Glutamatergic neuron (in vitro differentiated cells): Measurements from ENCODE around the gene OPN1MW2. TPM values are rescaled to one million over a fixed set of nuclear protein-coding genes. Genes with fewer than 3 reads are reported as not detected.
"Not testable (repeated sequence)": the region's sequence is repeated elsewhere in the genome, so short reads cannot be mapped to it uniquely, and the experiment has no call there.

Experiments used
- DNase-seq: peaks from one replicate; pipeline ENCODE4 v3.0.0; 2022
- H3K27ac Mint-ChIP-seq: one replicate; pipeline ENCODE4 v1.8.0; 2020; ENCODE audit warnings: mild to moderate bottlenecking, mixed read lengths, inconsistent platforms; ENCODE audit not compliant: unreplicated experiment
- H3K27me3 Mint-ChIP-seq: one replicate; pipeline ENCODE4 v1.8.0; 2020; ENCODE audit warnings: mild to moderate bottlenecking, moderate library complexity, mixed read lengths, inconsistent platforms; ENCODE audit not compliant: unreplicated experiment
- H3K36me3 Mint-ChIP-seq: one replicate; pipeline ENCODE4 v1.8.0; 2020; ENCODE audit warnings: mild to moderate bottlenecking, mixed read lengths, inconsistent platforms; ENCODE audit not compliant: unreplicated experiment
- H3K4me1 Mint-ChIP-seq: one replicate; pipeline ENCODE4 v1.8.0; 2020; ENCODE audit warnings: mild to moderate bottlenecking, low read depth, mixed read lengths, inconsistent platforms; ENCODE audit not compliant: unreplicated experiment
- H3K4me3 Mint-ChIP-seq: one replicate; pipeline ENCODE4 v1.8.0; 2020; ENCODE audit warnings: mild to moderate bottlenecking, mixed read lengths, inconsistent platforms; ENCODE audit not compliant: unreplicated experiment
- H3K9me3 Mint-ChIP-seq: one replicate; pipeline ENCODE4 v1.8.0; 2020; ENCODE audit warnings: mild to moderate bottlenecking, moderate library complexity, mixed read lengths, inconsistent platforms; ENCODE audit not compliant: unreplicated experiment
- total RNA-seq: library from RNA; stranded (reverse); fragmentation: NEBNext Ultra II Directional; extraction: Animal tissue kit (Norgen Biotek cat#: 25700); gene quantifications from one replicate; pipeline ENCODE4 v1.2.1, GENCODE V29; 2021; ENCODE audit not compliant: unreplicated experiment

OPN1MW2 gene
- total RNA-seq, 1 donor from 2014 or later: not detected

DNA sequence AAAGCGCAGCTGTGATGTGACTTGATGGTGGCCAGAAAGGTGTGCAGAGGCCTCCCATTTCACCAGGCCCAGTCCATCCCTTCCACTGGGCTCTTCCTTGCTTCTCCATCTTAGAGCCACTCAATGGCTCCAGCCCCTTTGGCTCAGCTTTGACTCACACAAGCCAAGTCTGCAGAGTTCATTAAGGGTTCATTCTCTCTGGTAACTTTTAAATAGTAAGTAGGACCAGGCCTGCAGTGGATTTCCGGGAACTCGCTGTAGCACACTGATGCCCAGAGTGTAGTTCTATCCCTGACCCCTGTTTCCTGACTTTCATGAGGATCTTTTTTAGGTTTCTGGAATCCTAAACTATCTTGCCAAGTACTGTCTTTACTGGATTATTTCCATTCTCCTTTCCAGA, 11.9 kb downstream of the OPN1MW2 start:
- H3K4me3 Mint-ChIP-seq, H3K36me3 Mint-ChIP-seq, H3K27me3 Mint-ChIP-seq, H3K4me1 Mint-ChIP-seq, H3K9me3 Mint-ChIP-seq, DNase-seq, H3K27ac Mint-ChIP-seq: not testable (repeated sequence)

DNA sequence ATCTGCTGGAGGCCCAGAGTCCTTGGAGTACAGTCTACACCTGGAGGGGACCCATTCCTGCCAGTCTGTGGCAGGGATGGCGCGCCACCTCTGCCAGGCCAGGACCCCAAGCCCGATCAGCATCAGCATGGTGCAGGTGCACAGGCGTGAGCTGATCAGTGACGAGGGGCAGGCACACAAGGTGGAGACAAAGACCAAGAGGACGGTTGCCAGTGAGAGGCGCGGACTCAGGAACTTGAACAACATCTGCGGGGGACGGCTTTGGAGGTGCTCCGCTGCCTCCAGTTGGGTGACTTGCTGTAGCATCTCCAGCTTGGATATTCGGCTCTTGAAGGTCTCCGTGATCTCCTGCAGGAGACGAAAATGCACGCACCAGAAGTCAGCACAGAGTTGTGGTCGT, 14.1 kb downstream of the OPN1MW2 start:
- DNase-seq, H3K4me3 Mint-ChIP-seq, H3K27ac Mint-ChIP-seq, H3K36me3 Mint-ChIP-seq, H3K27me3 Mint-ChIP-seq, H3K9me3 Mint-ChIP-seq, H3K4me1 Mint-ChIP-seq: not testable (repeated sequence)

DNA sequence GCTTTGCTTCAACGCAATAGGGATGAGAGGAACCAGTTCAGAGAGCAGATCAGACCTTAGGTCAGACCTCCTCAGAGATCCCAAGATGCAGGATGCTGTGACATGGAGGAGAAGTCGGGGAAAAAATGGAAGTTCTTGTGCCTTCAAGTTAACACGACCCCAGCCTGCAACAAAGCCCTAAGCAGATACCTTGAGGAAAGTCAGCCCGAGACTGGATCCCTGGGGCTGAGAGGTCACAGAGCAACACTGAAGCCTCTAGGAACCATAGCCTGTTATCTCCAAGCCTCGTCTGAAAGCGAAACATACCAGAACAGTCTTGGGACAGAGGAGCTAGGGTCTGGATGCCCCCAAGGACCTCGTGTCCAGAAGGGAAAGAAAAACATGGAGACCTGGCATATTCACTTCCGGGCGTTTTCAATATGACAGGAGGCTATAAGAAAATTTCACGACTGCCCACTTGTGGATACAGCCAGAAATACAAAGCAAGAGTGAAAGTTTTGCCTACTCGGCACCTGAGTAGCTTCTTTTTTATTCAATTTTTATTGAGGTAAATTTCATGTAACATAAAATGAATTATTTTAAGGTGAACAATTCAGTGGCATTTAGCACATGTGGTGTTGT, 19.5 kb downstream of the OPN1MW2 start:
- H3K9me3 Mint-ChIP-seq, H3K4me3 Mint-ChIP-seq, H3K4me1 Mint-ChIP-seq, DNase-seq, H3K36me3 Mint-ChIP-seq, H3K27me3 Mint-ChIP-seq, H3K27ac Mint-ChIP-seq: not testable (repeated sequence)

DNA sequence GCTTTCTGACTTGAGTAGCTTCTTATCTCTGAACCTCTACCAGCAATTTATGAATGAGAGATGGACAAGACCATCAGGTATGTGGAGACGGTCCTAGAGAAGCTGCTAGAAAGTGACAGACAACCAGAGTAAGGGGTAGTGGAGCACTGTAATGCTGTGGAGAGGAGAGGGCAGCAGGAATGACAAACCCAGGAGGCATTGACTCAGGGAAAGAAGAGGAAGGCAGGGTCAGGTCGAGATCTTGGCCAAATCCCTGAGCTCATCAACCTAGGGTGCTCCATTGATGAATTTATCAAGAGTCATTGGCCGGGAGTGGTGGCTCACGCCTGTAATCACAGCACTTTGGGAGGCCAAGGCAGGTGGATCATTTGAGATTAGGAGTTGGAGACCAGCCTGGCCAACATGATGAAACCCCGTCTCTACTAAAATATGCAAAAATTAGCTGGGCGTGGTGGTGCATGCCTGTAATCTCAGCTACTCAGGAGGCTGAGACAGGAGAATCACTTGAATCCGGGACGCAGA, 20.5 kb downstream of the OPN1MW2 start:
- not testable (repeated sequence) for H3K9me3 Mint-ChIP-seq, H3K27me3 Mint-ChIP-seq, H3K27ac Mint-ChIP-seq, H3K4me1 Mint-ChIP-seq, H3K4me3 Mint-ChIP-seq, H3K36me3 Mint-ChIP-seq, DNase-seq

DNA sequence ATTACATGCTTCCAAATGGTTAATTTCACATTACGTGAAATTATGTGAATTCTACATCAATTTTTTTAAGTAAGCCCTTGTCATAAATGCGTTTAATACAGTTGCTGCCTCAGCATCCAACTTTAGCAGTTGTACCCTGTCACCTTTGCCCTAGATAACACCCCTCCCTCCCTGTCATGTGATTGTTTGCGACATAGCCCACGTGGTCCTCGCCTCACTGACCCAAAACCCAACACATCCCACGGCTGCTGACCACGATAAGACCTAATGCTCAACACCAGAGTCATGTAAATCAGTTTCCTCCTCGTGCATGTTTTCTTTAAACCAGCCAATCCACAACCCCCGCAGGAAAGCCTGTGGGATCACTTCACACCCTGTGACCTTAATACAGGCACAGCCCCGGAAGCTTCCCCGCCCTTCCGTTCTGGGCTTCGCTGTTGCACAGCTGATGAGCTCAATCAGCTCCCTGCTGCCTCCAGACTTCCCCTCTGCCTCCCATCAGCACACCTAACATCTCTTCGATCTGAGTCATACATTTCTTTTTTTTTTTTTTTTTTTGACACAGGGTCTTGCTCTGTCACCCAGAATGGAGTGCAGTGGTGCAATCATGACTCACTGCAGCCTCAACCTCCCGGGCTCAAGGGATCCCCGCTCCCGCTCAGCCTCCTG, 28.0 kb downstream of the OPN1MW2 start:
- H3K4me1 Mint-ChIP-seq, H3K36me3 Mint-ChIP-seq, H3K9me3 Mint-ChIP-seq, H3K27me3 Mint-ChIP-seq, H3K4me3 Mint-ChIP-seq, H3K27ac Mint-ChIP-seq, DNase-seq: not testable (repeated sequence)

DNA sequence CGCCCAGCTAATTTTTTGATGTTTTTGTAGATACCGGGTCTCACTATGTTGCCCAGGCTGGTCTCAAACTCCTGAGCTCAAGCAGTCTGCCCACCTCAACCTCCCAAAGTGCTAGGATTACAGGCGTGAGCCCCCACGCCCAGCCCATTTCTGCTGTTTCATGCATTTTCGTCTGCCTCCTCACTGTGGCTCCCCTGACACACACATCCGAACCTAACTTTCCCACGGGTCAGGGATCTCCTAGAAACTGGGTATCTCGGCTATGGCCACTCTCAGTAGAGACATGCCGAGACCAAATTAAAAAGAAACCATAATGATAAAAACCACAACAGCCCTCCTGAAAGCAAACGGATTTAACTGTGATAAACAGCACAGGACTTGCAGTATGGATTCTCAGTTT, 28.5 kb downstream of the OPN1MW2 start:
- H3K4me1 Mint-ChIP-seq, H3K4me3 Mint-ChIP-seq, H3K9me3 Mint-ChIP-seq, H3K27ac Mint-ChIP-seq, DNase-seq, H3K27me3 Mint-ChIP-seq, H3K36me3 Mint-ChIP-seq: not testable (repeated sequence)

DNA sequence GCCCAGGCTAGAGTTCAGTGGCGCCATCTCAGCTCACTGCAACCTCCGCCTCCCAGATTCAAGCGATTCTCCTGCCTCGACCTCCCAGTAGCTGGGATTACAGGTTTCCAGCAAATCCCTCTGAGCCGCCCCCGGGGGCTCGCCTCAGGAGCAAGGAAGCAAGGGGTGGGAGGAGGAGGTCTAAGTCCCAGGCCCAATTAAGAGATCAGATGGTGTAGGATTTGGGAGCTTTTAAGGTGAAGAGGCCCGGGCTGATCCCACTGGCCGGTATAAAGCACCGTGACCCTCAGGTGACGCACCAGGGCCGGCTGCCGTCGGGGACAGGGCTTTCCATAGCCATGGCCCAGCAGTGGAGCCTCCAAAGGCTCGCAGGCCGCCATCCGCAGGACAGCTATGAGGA, 37.7 kb downstream of the OPN1MW2 start, which contains the start of gene OPN1MW3:
TSS of gene OPN1MW3 (plus strand) at position 301 of the 400 bp plus-strand sequence. CDS start at position 339, 38 bp downstream.
- H3K9me3 Mint-ChIP-seq, H3K36me3 Mint-ChIP-seq, H3K27ac Mint-ChIP-seq, H3K4me3 Mint-ChIP-seq, H3K27me3 Mint-ChIP-seq, H3K4me1 Mint-ChIP-seq, DNase-seq: not testable (repeated sequence)

DNA sequence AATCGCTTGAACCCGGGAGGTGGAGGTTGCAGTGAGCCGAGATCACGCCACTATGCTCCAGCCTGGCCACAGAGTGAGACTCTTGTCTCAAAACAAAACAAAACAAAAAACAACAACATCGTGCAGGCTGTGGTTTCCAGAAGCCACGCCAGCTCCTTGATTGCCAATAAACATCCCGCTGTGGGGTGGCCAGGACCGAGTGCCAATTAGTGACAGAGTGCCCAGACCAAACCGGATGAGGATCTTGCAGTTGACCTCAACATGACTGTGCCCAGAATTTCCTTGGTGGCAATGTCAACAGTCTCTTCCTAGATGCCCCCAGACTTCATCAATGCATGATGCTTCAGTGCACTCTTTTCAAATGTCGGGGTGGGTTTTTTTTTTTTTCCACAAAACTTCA, 39.2 kb downstream of the OPN1MW2 start:
- not testable (repeated sequence) for H3K4me1 Mint-ChIP-seq, H3K4me3 Mint-ChIP-seq, H3K9me3 Mint-ChIP-seq, H3K36me3 Mint-ChIP-seq, H3K27ac Mint-ChIP-seq, H3K27me3 Mint-ChIP-seq, DNase-seq

DNA sequence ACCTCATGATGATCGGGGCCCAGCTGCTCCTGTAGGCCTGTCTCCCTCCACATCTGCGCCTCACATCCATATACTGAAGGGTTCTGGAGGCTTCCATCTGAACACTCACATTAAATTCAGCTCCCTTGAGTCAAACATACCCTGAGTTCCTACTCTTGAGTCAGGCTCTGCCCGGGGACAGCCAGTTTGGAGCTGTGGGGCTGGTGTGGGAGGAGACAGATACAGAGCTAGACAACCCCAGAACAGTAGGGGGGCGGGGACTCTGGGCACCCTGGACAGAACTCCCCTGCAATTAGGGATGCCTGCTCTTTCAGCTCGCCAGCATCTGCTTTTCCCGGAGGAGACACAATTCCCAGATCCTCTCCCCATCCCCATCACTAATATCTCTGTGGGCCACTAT, 43.5 kb downstream of the OPN1MW2 start:
- H3K27me3 Mint-ChIP-seq, H3K27ac Mint-ChIP-seq, H3K9me3 Mint-ChIP-seq, H3K36me3 Mint-ChIP-seq, H3K4me1 Mint-ChIP-seq, H3K4me3 Mint-ChIP-seq, DNase-seq: not testable (repeated sequence)

DNA sequence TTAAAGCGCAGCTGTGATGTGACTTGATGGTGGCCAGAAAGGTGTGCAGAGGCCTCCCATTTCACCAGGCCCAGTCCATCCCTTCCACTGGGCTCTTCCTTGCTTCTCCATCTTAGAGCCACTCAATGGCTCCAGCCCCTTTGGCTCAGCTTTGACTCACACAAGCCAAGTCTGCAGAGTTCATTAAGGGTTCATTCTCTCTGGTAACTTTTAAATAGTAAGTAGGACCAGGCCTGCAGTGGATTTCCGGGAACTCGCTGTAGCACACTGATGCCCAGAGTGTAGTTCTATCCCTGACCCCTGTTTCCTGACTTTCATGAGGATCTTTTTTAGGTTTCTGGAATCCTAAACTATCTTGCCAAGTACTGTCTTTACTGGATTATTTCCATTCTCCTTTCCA, 49.7 kb downstream of the OPN1MW2 start:
- H3K27ac Mint-ChIP-seq, H3K36me3 Mint-ChIP-seq, H3K4me1 Mint-ChIP-seq, H3K4me3 Mint-ChIP-seq, H3K9me3 Mint-ChIP-seq, H3K27me3 Mint-ChIP-seq, DNase-seq: not testable (repeated sequence)
